ENCODE results near the gene MGAT4A. TPM values are rescaled to one million over a fixed set of nuclear protein-coding genes. Genes with fewer than 3 reads are reported as not detected.

The MGAT4A gene
- total and polyA plus RNA-seq, 2 experiments from 2014 or later = 4.1 to 5.8 TPM

DNA sequence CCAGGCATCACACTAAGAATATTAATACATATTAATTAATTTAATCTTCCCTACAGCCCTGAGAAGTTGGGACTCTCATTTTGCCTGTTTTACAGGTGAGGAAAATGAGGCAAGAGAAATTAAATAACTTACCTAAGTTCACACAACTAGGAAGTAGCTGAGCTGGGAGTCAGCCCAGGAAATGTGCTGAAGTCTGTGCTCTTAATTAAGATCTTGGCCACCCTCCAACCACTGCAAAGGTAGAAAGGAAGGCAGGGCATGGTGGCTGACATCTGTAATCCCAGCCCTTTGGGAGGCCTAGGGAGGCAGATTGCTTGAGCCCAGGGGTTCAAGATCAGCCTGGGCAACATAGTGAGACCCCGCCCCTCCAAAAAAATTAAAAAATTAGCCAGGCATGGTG lies 12.9 kb upstream of the MGAT4A start:
- TF ChIP-seq, protein P1, sequence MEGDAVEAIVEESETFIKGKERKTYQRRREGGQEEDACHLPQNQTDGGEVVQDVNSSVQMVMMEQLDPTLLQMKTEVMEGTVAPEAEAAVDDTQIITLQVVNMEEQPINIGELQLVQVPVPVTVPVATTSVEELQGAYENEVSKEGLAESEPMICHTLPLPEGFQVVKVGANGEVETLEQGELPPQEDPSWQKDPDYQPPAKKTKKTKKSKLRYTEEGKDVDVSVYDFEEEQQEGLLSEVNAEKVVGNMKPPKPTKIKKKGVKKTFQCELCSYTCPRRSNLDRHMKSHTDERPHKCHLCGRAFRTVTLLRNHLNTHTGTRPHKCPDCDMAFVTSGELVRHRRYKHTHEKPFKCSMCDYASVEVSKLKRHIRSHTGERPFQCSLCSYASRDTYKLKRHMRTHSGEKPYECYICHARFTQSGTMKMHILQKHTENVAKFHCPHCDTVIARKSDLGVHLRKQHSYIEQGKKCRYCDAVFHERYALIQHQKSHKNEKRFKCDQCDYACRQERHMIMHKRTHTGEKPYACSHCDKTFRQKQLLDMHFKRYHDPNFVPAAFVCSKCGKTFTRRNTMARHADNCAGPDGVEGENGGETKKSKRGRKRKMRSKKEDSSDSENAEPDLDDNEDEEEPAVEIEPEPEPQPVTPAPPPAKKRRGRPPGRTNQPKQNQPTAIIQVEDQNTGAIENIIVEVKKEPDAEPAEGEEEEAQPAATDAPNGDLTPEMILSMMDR (IDR thresholded peaks at IDR 0.05; ENCODE audit: low read depth, low read length) = no peak
- no peaks in the 10 kb centered on the region for H3K27me3 ChIP-seq

DNA sequence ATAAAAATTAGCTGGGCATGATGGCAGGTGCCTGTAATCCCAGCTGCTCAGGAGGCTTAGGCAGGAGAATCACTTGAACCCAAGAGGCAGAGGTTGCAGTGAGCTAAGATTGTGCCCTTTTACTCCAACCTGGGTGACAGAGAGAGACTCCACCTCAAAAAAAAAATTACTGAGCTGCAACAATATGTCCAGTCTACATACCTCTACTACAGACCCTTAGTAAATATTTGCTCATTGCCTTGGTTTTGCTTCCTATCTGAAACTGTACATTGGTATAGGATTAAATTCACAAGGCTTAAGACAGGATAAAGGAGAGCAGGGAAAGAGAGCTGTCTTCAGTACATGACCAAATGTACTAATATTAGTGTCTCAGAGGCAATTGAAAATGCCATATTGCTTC lies 8.1 kb upstream of the MGAT4A start:
- Histone ChIP-seq H3K4me3 (no peak overlapping the region), H3K4me1 (ENCODE audit: low read depth) (no peaks in the 10 kb centered on the region), H3K27me3 (no peaks in the 10 kb centered on the region), H3K9me3 (ENCODE audit: low read depth) (no peaks in the 10 kb centered on the region), H3K27ac (no peak overlapping the region), H3K36me3 (no peaks in the 10 kb centered on the region)
- TF ChIP-seq, protein P1 (IDR thresholded peaks at IDR 0.05; ENCODE audit: low read depth, low read length) = no peak
- DNase-seq (ENCODE audit: low read depth in 1 of 2, low spot score in 1 of 2) = no peak

More for the DNA sequence above, 12.9 kb upstream of the MGAT4A start:
- Histone ChIP-seq H3K4me1 (ENCODE audit: low read depth) (peaks cover 8% of the 10 kb centered on the region), H3K27ac (no peak overlapping the region), H3K36me3 (no peaks in the 10 kb centered on the region), H3K4me3 (no peak overlapping the region), H3K9me3 (ENCODE audit: low read depth) (no peaks in the 10 kb centered on the region)
- no peak for DNase-seq (ENCODE audit: low read depth in 1 of 2, low spot score in 1 of 2)

DNA sequence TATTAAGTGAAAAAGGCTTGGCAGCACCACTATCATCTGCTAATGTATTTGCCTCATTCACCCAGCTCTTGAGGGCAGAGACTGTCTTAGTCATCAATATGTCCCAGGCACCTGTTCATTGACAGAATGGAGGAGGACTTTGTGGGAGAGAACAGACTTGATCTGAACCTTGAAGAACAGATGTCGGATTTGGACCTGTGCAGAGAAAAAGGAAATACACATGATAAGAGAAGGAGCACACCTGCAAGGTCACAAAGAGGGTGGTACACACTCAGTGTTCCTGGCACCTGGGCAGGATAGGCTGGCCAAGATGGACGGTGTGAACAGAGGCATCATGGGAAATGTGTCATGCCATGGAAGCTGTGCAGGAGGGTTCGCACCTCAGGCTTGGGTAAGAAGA lies 7.4 kb upstream of the MGAT4A start:
- Histone ChIP-seq H3K9me3 (ENCODE audit: low read depth) (no peaks in the 10 kb centered on the region), H3K4me3 (no peak overlapping the region), H3K27ac (no peak overlapping the region), H3K27me3 (no peaks in the 10 kb centered on the region), H3K36me3 (no peaks in the 10 kb centered on the region), H3K4me1 (ENCODE audit: low read depth) (no peaks in the 10 kb centered on the region)
- no peak for DNase-seq (ENCODE audit: low read depth in 1 of 2, low spot score in 1 of 2)
- TF ChIP-seq, protein P1 (IDR thresholded peaks at IDR 0.05; ENCODE audit: low read depth, low read length) = no peak

DNA sequence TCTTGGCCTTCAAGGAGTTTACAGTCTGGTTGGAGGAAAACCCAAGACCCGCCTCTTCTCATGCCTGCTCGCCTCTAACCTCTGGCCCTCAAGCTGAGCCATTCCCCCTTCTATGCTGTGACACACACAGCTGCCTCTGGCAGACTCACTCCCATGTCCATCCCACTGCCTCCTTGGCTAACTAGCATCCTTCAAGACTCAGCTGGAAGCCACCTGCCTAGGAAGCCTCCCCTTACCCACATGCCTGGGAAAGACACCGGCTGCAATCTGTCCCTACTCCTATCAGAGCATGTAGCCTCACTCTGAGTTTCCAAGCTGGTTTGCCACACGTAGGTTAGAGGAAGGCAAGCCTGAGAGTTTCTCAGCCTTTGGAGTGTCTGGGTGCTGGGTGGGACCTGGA lies 6.9 kb upstream of the MGAT4A start:
- Histone ChIP-seq H3K27ac (no peak overlapping the region), H3K4me1 (ENCODE audit: low read depth) (no peaks in the 10 kb centered on the region), H3K36me3 (no peaks in the 10 kb centered on the region), H3K27me3 (no peaks in the 10 kb centered on the region), H3K9me3 (ENCODE audit: low read depth) (no peaks in the 10 kb centered on the region), H3K4me3 (no peak overlapping the region)
- TF ChIP-seq, protein P1 (IDR thresholded peaks at IDR 0.05; ENCODE audit: low read depth, low read length) = no peak
- DNase-seq (ENCODE audit: low read depth in 1 of 2, low spot score in 1 of 2) = no peak

DNA sequence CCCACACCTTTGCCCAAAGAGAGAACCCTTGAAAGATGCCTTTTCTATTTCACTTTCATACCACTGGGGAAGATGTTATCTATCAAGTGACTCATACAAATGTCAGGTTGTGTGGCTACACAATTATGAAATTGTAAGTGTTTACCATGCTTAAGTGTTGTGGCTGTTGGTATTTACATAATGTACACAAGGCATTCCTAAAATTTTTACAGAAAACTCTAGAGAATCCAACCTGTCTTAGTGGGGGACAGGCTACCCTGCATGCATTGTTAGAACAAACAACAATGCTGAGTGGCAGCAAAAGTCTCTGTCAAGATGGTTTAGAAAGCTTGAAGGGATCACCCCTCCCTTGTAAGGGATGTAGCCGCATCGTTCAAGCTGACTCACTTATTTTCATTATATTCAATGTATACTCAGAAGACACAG lies 5.5 kb upstream of the MGAT4A start:
- Histone ChIP-seq H3K36me3 (no peaks in the 10 kb centered on the region), H3K9me3 (ENCODE audit: low read depth) (no peaks in the 10 kb centered on the region), H3K27me3 (no peaks in the 10 kb centered on the region), H3K4me1 (ENCODE audit: low read depth) (no peaks in the 10 kb centered on the region), H3K4me3 (no peak overlapping the region), H3K27ac (no peak overlapping the region)
- no peak for DNase-seq (ENCODE audit: low read depth in 1 of 2, low spot score in 1 of 2)
- TF ChIP-seq, protein P1 (IDR thresholded peaks at IDR 0.05; ENCODE audit: low read depth, low read length) = no peak

DNA sequence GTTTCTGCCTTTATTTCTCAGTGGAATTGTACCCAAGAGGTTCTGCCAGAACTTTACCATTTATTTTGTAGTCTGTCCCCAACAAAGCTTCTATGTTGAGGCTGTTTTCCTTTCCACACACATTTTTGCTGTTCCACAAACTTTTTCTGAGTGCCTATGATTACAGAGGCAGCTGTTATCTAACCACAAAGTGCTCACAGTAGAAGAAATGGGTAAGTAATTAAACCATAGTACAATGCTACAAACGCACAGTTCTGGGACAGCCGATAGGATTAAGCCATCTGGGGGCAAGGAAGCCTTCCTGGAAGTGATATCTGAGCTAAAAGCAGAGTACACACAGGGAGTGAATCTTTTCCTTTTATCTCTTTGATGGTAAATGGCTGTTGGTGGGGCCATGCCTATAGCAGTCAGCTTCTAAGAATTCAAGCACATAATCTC lies 3.9 kb upstream of the MGAT4A start:
- no peak for DNase-seq (ENCODE audit: low read depth in 1 of 2, low spot score in 1 of 2)
- Histone ChIP-seq H3K27ac (no peak overlapping the region), H3K9me3 (ENCODE audit: low read depth) (no peaks in the 10 kb centered on the region), H3K27me3 (peaks cover 7% of the 10 kb centered on the region), H3K36me3 (no peaks in the 10 kb centered on the region), H3K4me1 (ENCODE audit: low read depth) (no peaks in the 10 kb centered on the region), H3K4me3 (no peak overlapping the region)
- TF ChIP-seq, protein P1 (IDR thresholded peaks at IDR 0.05; ENCODE audit: low read depth, low read length) = no peak
